HG03095 (cell line): Measurements from ENCODE around the gene GOLGA6L2.

ENCODE experiments used
- ATAC-seq: cut with Tn5 transposase; IDR thresholded peaks from one replicate; pipeline ENCODE4 v1.9.1; 2021; ENCODE audit warnings: moderate library complexity; ENCODE audit not compliant: unreplicated experiment

GOLGA6L2 gene, protein sequence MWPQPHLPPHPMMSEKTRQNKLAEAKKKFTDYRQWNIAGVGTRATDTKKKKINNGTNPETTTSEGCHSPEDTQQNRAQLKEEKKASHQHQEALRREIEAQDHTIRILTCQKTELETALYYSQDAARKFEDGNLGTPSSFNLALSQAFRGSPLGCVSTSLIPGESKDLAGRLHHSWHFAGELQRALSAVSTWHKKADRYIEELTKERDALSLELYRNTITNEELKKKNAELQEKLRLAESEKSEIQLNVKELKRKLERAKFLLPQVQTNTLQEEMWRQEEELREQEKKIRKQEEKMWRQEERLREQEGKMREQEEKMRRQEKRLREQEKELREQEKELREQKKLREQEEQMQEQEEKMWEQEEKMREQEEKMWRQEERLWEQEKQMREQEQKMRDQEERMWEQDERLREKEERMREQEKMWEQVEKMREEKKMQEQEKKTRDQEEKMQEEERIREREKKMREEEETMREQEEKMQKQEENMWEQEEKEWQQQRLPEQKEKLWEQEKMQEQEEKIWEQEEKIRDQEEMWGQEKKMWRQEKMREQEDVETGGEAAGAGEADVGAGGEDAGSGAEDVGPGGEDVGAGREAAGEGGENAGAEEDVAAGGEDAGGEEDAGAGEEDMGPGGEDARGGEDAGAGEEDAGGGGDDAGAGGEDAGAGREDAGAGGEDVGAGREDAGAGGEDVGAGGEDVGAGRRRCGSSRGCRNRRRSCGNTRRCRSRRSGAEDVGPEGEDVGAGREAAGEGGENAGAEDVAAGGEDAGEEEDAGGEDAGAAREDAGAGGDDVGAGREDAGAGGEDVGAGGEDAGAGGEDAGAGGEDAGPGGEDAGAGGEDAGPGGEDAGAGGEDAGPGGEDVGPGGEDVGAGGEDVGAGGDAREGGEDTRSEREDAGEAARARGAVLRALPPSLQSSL

DNA sequence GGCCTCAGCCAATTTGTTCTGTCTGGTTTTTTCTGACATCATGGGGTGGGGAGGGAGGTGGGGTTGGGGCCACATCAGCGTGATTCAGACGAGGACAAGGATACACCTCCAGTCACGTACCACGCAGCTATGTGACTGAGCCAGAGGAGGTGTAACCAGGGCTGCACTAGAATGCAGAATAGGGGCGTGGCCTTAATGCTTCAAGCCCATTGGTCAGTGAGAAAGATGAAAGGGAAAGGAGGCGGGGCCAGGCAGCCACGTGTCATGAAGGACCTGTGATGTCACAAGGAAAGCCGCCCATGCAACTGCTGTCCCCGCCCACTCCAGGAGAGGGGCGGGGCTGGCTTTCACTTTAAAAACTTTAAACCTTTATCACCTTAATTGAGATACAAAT is at the start of gene GOLGA6L2:
GOLGA6L2 (minus strand) TSS at position 137 of the 394 bp plus-strand sequence; CDS start at position 75, 62 bp downstream.
- ATAC-seq: no peak

DNA sequence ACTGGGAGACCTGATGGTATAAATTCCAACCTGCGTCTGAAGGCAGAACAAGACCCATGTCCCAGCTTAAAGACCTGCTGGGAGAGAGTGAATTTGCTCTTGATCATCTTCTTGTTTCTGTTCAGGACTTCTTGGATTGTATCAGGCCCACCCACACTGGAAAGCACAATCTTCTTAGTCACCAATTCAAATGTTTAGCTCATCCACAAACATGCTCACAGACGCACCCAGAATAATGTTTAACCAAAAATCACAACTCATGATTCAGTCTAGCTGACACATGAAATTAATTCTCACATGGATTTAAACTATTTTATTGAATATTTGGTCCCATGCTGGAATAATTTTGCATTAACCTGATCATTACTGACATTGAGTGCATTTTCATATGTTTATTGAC is 37.8 kb upstream of the GOLGA6L2 start:
- no peak for ATAC-seq

- no peak for ATAC-seq
Observed at GRCh38 chr15:23483821-23484299, 36.8 kb upstream of the GOLGA6L2 start.

DNA sequence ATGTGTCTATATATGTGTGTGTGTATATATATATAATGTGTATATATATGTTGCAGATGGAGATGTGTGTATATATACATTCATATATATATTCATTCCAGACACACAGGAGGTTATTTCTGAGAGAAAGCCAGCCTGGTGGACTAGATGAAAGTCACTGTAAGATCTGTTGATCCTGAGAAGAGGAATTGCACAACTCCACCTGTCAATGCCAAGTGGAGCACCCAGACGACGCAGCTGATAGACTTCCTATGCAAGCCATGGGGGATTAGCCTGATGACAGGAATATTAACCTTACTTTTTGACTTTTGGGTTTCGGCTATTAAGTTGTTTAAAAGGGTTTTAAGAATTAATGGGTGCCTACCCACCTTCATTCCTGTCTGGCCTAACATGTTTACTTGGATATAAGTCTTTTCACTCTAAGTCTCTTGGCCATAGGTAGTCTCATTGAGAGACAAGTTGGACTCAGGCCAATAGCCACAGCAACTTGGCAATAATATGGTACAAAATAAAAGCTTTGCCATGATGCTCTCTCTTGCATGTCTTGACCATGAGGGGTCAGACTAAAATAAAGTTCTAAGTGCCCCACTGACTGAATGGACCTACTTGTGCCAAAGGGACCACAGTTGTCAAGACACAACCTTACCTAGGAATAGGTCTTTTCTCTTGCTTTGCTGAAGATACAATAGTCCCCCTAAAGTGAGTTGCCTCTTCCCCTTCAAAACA is 35.9 kb upstream of the GOLGA6L2 start:
- ATAC-seq: no peak

DNA sequence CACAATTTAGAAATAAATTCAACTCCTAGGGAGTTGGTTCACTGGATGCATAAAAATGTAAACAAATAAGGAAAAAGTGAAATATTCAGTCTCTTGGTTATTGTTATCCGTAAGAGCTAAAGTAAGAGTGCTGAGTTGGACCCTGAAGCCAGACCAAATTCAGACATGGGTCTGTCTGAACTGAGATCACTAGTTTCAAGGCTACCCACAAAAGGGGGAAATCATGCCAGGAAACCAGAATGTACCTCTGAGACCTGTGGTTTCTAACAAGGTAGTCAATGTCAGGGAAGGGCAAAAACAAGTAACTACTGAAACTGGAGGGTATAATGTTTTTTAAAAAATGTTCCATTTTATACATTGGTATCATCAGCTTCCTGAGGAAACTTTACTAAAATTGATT is 35.2 kb upstream of the GOLGA6L2 start:
- ATAC-seq: no peak

- ATAC-seq: no peak
Observed at GRCh38 chr15:23477920-23478319, 30.9 kb upstream of the GOLGA6L2 start.

DNA sequence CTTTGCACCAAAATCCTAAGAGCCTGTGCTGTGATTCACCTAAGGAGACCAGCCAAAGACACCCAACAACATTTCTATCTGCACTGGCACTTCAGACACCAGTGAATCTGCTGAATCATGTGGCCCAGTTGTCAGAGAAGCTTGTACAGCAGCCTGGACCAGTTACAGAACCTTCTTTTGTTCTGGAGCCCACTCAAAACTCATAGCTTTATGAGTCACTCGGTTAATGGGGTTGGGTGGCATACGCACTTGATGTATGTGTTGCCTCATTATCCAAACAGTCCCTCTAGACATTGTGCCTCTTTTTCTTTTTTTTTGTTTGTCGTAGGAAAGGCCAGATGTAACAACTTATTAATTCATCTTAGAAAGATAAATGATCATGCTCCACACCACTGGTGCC is 25.6 kb upstream of the GOLGA6L2 start:
- no peak for ATAC-seq

- no peak for ATAC-seq
Observed at GRCh38 chr15:23472033-23472432, 25.0 kb upstream of the GOLGA6L2 start.

GRCh38 chr15:23467110-23467600 is 20.1 kb upstream of the GOLGA6L2 start:
- ATAC-seq: no peak

GRCh38 chr15:23457890-23458289 is 10.8 kb upstream of the GOLGA6L2 start:
- no peak for ATAC-seq

- ATAC-seq: no peak
Observed at GRCh38 chr15:23446215-23447106, 582 bp downstream of the GOLGA6L2 start.

DNA sequence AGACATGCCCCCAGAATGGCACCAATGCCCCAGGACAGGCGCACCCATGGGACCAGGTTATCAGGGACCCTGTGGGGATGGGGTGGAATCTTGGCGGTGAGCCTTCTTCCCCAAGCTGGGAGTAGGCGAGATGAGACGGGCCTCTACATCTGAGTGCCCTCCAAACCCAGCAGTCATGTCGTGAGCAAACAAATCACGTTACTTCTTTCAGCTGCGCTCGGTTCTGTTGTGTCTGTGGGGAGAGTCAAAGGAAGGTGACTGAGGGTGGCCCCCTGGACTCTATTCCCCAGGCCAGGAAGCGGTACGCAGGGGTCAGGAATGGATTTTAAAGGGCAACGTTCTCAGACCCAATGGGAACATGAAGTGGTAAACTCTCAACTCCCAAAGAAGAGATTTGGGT is 2.8 kb downstream of the GOLGA6L2 start:
- ATAC-seq: no peak

DNA sequence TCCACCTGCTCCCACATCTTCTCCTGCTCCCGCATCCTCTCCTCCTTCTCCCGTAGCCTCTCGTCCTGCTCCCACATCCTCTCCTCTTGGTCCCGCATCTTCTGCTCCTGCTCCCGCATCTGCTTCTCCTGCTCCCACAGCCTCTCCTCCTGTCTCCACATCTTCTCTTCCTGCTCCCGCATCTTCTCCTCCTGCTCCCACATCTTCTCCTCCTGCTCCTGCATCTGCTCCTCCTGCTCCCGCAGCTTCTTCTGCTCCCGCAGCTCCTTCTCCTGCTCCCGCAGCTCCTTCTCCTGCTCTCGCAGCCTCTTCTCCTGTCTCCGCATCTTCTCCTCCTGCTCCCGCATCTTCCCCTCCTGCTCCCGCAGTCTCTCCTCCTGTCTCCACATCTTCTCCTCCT is 5.8 kb downstream of the GOLGA6L2 start:
- ATAC-seq: no peak

GRCh38 chr15:23440596-23440995 is 6.4 kb downstream of the GOLGA6L2 start:
- no peak for ATAC-seq

DNA sequence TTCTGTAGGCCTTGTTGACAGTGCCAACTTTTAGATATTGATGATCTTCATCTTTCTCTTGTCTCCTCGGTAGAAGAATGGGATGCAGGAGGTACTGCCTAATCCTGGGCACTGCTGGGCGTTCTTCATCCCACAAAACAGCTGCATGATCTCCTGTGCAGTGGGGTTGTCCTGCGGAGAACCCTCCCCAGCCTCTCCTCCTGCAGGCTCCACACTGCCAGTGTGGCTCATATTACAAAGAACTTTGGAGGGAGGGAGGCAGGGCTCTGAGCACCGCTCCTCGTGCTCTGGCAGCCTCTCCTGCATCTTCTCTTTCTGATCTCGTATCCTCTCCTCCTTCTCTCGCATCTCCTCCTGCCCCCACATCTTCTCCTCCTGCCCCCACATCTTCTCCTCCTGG is 7.5 kb downstream of the GOLGA6L2 start:
- ATAC-seq: no peak

- no peak for ATAC-seq
Observed at GRCh38 chr15:23438816-23439466, 8.1 kb downstream of the GOLGA6L2 start.

- ATAC-seq: no peak
Observed at GRCh38 chr15:23437673-23438072, 9.4 kb downstream of the GOLGA6L2 start.

- ATAC-seq: no peak
Observed at GRCh38 chr15:23437146-23437545, 9.9 kb downstream of the GOLGA6L2 start.

DNA sequence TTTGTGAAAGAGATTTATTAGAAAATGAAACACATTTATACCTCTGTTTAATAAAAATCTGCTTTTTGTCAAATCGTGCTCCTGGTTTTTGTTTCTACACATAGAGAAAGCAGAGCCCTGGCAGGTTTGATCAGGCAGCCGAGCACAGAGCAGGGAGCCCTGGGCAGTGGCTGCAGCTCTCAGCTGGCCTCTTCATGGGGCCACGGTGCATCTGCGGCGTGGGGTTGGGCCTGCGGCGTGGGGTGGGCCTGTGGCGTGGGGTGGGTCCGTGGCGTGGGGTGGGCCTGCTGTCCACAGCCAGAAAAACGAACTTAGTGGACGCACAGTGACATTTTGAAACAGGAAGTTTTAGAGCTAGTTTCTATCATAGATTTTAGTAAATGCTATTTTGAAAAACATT is 10.6 kb downstream of the GOLGA6L2 start:
- ATAC-seq: no peak
